Activated CD8-positive, alpha-beta memory T cell treated with anti-CD3 and anti-CD28 coated beads, Interleukin-2, amount 50 U/mL, for 48 hours (primary cell): ENCODE results near the gene NRIP1.

ENCODE experiments used
- DNase-seq: peaks from one replicate; pipeline ENCODE4 v3.0.0-alpha.2; 2020

NRIP1 gene

GRCh38 chr21:15064576-15065391 is at the start of gene NRIP1:
Gene NRIP1, minus strand, starts transcription at chr21:15065000. Its CDS starts 96,808 bp downstream, at chr21:14968192.
- DNase-seq = peak; percentile 84

- no peak for DNase-seq
Measured at GRCh38 chr21:15112858-15113257, 48.1 kb upstream of the NRIP1 start.

- no peak for DNase-seq
Measured at GRCh38 chr21:15108801-15109200, 44.0 kb upstream of the NRIP1 start.

GRCh38 chr21:15104470-15104869 is 39.7 kb upstream of the NRIP1 start:
- no peak for DNase-seq

GRCh38 chr21:15098908-15099307 is 34.1 kb upstream of the NRIP1 start:
- DNase-seq = no peak

GRCh38 chr21:15098181-15098580 is 33.4 kb upstream of the NRIP1 start:
- DNase-seq = no peak

- DNase-seq = no peak
Measured at GRCh38 chr21:15097580-15097979, 32.8 kb upstream of the NRIP1 start.

GRCh38 chr21:15096146-15096545 is 31.3 kb upstream of the NRIP1 start:
- no peak for DNase-seq

- no peak for DNase-seq
Measured at GRCh38 chr21:15095326-15095725, 30.5 kb upstream of the NRIP1 start.

- DNase-seq = no peak
Measured at GRCh38 chr21:15094706-15095105, 29.9 kb upstream of the NRIP1 start.

GRCh38 chr21:15093216-15093615 is 28.4 kb upstream of the NRIP1 start:
- no peak for DNase-seq

GRCh38 chr21:15092745-15093144 is 27.9 kb upstream of the NRIP1 start:
- DNase-seq = no peak

GRCh38 chr21:15090390-15090789 is 25.6 kb upstream of the NRIP1 start:
- DNase-seq = no peak

- DNase-seq = no peak
Measured at GRCh38 chr21:15088488-15088887, 23.7 kb upstream of the NRIP1 start.

- DNase-seq = no peak
Measured at GRCh38 chr21:15084668-15085067, 19.9 kb upstream of the NRIP1 start.

GRCh38 chr21:15080526-15080925 is 15.7 kb upstream of the NRIP1 start:
- no peak for DNase-seq

- DNase-seq = no peak
Measured at GRCh38 chr21:15079269-15079668, 14.5 kb upstream of the NRIP1 start.

GRCh38 chr21:15078180-15078579 is 13.4 kb upstream of the NRIP1 start:
- DNase-seq = no peak

- DNase-seq = no peak
Measured at GRCh38 chr21:15077529-15078145, 12.8 kb upstream of the NRIP1 start.

- DNase-seq = no peak
Measured at GRCh38 chr21:15076730-15077129, 11.9 kb upstream of the NRIP1 start.

- DNase-seq = no peak
Measured at GRCh38 chr21:15071009-15071408, 6.2 kb upstream of the NRIP1 start.

GRCh38 chr21:15066123-15066575 is 1.3 kb upstream of the NRIP1 start:
- no peak for DNase-seq

- DNase-seq = peak; percentile 80
Measured at GRCh38 chr21:15065392-15066122, 757 bp upstream of the NRIP1 start.
